Left lung (tissue), 10 donors: Measurements from ENCODE around the gene KIF4B. TPM values are rescaled to one million over a fixed set of nuclear protein-coding genes. Genes with fewer than 3 reads are reported as not detected.
"Not testable (repeated sequence)": the region's sequence is repeated elsewhere in the genome, so short reads cannot be mapped to it uniquely, and the experiment has no call there.

Source experiments
- ATAC-seq: fragments of 200-7000 bp; cut with Tn5 transposase; one replicate; pipeline ENCODE4 v1.9.1; 2020; ENCODE audit warnings: moderate library complexity
- DNase-seq, 4 donors: peaks; one replicate each; pipeline ENCODE4 v3.0.0-alpha.2; 2013 to 2020
- H3K27ac ChIP-seq, 2 donors: fragments of 200-600 bp; sonication (generic) in 1 of 2; one replicate each; pipeline versions ENCODE4 v1.5.0 to v1.8.0; 2020 to 2021
- H3K27me3 ChIP-seq, 2 donors: fragments of 200-600 bp; sonication (generic) in 1 of 2; one replicate each; pipeline versions ENCODE4 v1.5.0 to v1.8.0; 2020 to 2021
- H3K36me3 ChIP-seq, 2 donors: fragments of 200-600 bp; sonication (generic) in 1 of 2; one replicate each; pipeline versions ENCODE4 v1.5.0 to v1.8.0; 2020 to 2021
- H3K4me1 ChIP-seq, 2 donors: fragments of 200-600 bp; one replicate each; pipeline ENCODE4 v1.8.0; 2021
- H3K4me3 ChIP-seq, 2 donors: fragments of 200-600 bp; sonication (generic) in 1 of 2; one replicate each; pipeline versions ENCODE4 v1.5.0 to v1.8.0; 2020 to 2021; ENCODE audit warnings: mild to moderate bottlenecking in 1 of 2
- H3K9me3 ChIP-seq, 2 donors: fragments of 200-600 bp; sonication (generic) in 1 of 2; one replicate each; pipeline versions ENCODE4 v1.5.0 to v1.8.0; 2020 to 2021
- intact Hi-C, 2 donors: fragments of 100-400 bp; cut with DNase I; formaldehyde crosslinking; loops; one replicate each; pipeline versions ENCODE4 v1.11.2 to v1.14.2; 2022
- polyA plus RNA-seq, 6 donors: library from polyadenylated mRNA; unstranded; fragments of 120-200 nt; gene quantifications; one replicate each; pipeline ENCODE4 v1.2.1, GENCODE V29; 2013; ENCODE audit not compliant: insufficient read length in 6 of 6
- total RNA-seq, 2 donors: library from RNA; stranded (reverse); fragmentation: NEBNext Ultra II Directional; extraction: Animal tissue kit (Norgen Biotek cat#: 25700); gene quantifications; one replicate each; pipeline ENCODE4 v1.2.1, GENCODE V29; 2021
- TF ChIP-seq, protein P1 (sequence below), 2 donors: fragments of 200-600 bp; sonication (generic) in 1 of 2; IDR thresholded peaks; one replicate each; pipeline versions ENCODE4 v1.5.0 to v1.8.0; 2021; ENCODE audit warnings: antibody characterized with exemption in 2 of 2
- donor health status: DM: no; HTN: yes; CAD: no.
- donor health status: DM: no; HTN: no; CAD: no.

The KIF4B gene
- total and polyA plus RNA-seq, 8 donors: 0.05 to 0.40 (median 0.24) TPM; not detected in 1

DNA sequence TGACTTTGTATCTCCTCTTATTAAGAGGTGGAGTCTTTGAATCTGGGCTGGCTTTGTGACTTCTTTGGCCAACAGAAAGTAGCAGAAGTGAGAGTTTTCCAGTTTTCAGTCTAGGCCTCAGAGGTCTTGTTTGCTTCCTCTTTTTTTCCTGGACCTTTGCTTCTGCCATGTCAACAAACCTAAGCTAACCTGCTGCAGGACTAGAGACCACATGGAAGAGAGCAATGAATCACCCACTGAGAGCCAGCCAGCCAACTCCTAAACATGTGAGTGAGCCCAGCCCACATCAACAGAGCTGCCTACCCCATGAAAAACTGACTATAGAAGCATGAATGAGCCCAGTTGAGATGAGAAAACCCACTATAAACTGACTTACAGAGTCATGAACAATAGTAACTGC, 42.8 kb upstream of the KIF4B start:
- Histone ChIP-seq H3K36me3 (peaks cover 0 to 33% of the 10 kb centered on the region in 2 donors), H3K9me3 (peaks cover 0 to 2% of the 10 kb centered on the region in 2 donors), H3K4me1 (no peaks in the 10 kb centered on the region), H3K27me3 (no peaks in the 10 kb centered on the region), H3K4me3 (no peak overlapping the region), H3K27ac (no peak overlapping the region)
- TF ChIP-seq, protein P1, sequence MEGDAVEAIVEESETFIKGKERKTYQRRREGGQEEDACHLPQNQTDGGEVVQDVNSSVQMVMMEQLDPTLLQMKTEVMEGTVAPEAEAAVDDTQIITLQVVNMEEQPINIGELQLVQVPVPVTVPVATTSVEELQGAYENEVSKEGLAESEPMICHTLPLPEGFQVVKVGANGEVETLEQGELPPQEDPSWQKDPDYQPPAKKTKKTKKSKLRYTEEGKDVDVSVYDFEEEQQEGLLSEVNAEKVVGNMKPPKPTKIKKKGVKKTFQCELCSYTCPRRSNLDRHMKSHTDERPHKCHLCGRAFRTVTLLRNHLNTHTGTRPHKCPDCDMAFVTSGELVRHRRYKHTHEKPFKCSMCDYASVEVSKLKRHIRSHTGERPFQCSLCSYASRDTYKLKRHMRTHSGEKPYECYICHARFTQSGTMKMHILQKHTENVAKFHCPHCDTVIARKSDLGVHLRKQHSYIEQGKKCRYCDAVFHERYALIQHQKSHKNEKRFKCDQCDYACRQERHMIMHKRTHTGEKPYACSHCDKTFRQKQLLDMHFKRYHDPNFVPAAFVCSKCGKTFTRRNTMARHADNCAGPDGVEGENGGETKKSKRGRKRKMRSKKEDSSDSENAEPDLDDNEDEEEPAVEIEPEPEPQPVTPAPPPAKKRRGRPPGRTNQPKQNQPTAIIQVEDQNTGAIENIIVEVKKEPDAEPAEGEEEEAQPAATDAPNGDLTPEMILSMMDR (IDR thresholded peaks at IDR 0.05): no peak
- no peak for ATAC-seq
- no peak for DNase-seq
- intact Hi-C loops: no loop called here

DNA sequence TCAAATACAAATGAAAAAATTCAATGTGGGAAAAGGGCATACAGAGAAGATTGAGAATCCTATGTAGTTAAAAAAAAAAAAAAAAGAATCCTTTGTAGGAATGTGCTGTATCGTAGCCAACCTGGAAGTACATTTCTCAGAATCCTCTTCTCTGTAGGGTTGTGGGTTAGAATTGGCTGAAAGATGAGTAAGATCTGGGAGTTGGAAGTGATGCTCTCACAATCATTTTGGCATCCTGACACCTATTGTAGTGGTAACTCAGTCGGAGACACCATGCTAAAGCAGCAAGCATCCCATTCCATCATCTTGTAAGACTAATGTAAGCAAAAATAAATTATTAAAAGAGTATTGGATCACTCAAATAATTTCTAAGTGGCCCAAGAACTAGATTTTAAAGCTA, 42.1 kb upstream of the KIF4B start:
- ATAC-seq (no peak), DNase-seq (no peak)
- intact Hi-C loops: no loop called here
- no peaks in the 10 kb centered on the region for H3K27me3 ChIP-seq
- no peak overlapping the region for H3K27ac ChIP-seq
- no peak overlapping the region for H3K4me3 ChIP-seq
- peaks cover 0 to 25% of the 10 kb centered on the region in 2 donors for H3K36me3 ChIP-seq
- TF ChIP-seq, protein P1 (IDR thresholded peaks at IDR 0.05): no peak
- H3K4me1 ChIP-seq: no peaks in the 10 kb centered on the region
- H3K9me3 ChIP-seq: peaks cover 0 to 4% of the 10 kb centered on the region in 2 donors

DNA sequence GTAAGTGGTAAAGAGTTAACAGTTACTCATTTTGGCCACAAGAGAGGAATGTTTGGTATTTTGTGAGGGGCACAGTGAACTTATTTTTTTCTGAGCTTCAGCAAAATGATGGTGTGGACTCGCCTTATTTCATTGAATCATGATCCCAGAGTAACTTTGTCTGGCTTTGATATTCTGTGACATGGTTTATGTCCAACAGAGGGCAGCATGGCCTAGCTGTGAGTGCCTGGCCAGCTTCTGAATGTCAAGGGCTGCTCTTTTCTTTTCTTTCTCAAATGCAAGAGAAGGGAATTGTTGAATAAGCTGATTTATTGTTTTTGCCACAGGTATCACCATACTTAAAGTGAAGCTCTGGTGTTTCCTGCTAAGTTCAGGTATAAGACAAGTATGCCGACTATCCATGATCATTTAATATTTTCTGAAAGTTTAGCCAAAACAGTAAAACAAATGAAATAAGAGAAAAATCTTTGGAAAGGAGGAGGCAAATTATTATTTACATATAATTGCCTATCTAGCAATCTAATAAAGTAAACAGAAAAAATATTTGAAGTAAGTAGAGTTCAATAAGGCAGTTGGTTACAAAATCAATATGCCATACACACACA, 41.0 kb upstream of the KIF4B start:
- peak in 1 of 4 donors; percentile 42 for DNase-seq
- TF ChIP-seq, protein P1 (IDR thresholded peaks at IDR 0.05): peak in 1 of 2 donors; percentile 22
- intact Hi-C loops: no loop called here

DNA sequence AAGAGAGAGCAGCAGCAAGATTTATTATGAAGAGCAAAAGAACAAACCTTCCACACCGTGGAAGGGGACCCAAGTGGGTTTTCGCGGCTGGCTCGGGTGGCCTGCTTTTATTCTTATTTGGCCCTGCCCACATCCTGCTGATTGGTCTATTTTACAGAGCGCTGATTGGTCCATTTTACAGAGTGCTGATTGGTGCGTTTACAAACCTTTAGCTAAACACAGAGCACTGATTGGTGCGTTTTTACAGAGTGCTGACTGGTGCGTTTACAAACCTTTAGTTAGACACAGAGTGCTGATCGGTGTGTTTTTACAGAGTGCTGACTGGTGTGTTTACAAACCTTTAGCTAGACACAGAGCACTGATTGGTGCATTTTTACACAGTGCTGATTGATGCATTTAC, 37.5 kb upstream of the KIF4B start:
- H3K4me1 ChIP-seq, H3K4me3 ChIP-seq, H3K36me3 ChIP-seq, intact Hi-C loops, ATAC-seq, DNase-seq, H3K27me3 ChIP-seq, H3K27ac ChIP-seq, H3K9me3 ChIP-seq: not testable (repeated sequence)

More for the DNA sequence above, 41.0 kb upstream of the KIF4B start:
- Histone ChIP-seq H3K9me3 (peaks cover 0 to 4% of the 10 kb centered on the region in 2 donors), H3K4me1 (no peaks in the 10 kb centered on the region), H3K27ac (no peak overlapping the region), H3K4me3 (no peak overlapping the region), H3K27me3 (no peaks in the 10 kb centered on the region), H3K36me3 (peaks cover 0 to 15% of the 10 kb centered on the region in 2 donors)
- peak; percentile 51 for ATAC-seq

DNA sequence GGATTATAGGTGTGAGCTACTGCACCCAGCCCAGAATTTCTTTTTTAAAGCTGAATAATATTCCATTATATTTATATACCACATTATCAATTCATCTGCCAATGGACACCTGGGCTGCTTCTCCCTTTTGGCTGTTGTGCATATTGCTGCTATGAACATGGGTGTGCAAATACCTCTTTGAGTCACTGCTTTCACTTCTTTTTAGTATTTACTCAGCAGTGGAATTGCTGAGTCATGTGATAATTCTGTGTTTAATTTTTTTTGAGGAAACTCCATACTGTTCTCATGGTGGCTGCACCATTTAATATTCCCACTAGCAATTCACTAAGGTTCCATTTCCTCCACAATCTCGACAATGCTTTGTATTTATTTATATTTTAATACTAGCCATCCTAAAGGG, 36.1 kb upstream of the KIF4B start:
- intact Hi-C loops: no loop called here

DNA sequence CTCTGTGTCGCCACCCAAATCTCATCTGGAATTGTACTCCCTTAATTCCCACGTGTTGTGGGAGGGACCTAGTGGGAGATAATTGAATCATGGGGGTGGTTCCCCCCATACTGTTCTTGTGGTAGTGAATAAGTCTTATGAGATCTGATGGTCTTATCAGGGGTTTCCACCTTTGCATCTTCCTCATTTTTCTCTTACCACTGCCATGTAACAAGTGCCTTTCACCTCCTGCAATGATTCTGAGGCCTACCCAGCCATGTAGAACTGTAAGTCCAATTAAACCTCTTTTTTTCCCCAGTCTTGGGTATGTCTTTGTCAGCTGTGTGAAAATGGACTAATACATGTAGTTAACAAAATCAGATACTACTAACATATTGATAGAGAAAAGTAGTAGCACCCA, 35.3 kb upstream of the KIF4B start:
- H3K4me3 ChIP-seq, H3K9me3 ChIP-seq, H3K4me1 ChIP-seq, H3K27me3 ChIP-seq, intact Hi-C loops, DNase-seq, H3K27ac ChIP-seq, H3K36me3 ChIP-seq, ATAC-seq: not testable (repeated sequence)

More for the DNA sequence above, 36.1 kb upstream of the KIF4B start:
- no peak overlapping the region for H3K4me3 ChIP-seq
- H3K36me3 ChIP-seq: no peaks in the 10 kb centered on the region
- ATAC-seq (no peak), DNase-seq (no peak)
- TF ChIP-seq, protein P1 (IDR thresholded peaks at IDR 0.05): no peak
- H3K27me3 ChIP-seq: no peaks in the 10 kb centered on the region
- no peaks in the 10 kb centered on the region for H3K4me1 ChIP-seq
- H3K27ac ChIP-seq: no peak overlapping the region
- H3K9me3 ChIP-seq: peaks cover 0 to 4% of the 10 kb centered on the region in 2 donors
